Osteocyte (in vitro differentiated cells): ENCODE results near the gene RTN4R. TPM values are rescaled to one million over a fixed set of nuclear protein-coding genes. Genes with fewer than 3 reads are reported as not detected.

Experiments used
- DNase-seq: peaks from one replicate; pipeline ENCODE4 v3.0.0; 2021; ENCODE audit warnings: mixed read lengths; ENCODE audit not compliant: unreplicated experiment; ENCODE audit errors: extremely low spot score
- H3K27ac Mint-ChIP-seq: one replicate; pipeline ENCODE4 v1.8.0; 2021; ENCODE audit warnings: mild to moderate bottlenecking, mixed read lengths; ENCODE audit not compliant: unreplicated experiment
- H3K27me3 Mint-ChIP-seq: one replicate; pipeline ENCODE4 v1.8.0; 2021; ENCODE audit warnings: mixed read lengths; ENCODE audit not compliant: unreplicated experiment
- H3K36me3 Mint-ChIP-seq: one replicate; pipeline ENCODE4 v1.8.0; 2021; ENCODE audit warnings: mixed read lengths; ENCODE audit not compliant: unreplicated experiment
- H3K4me1 Mint-ChIP-seq: one replicate; pipeline ENCODE4 v1.8.0; 2021; ENCODE audit warnings: mixed read lengths; ENCODE audit not compliant: unreplicated experiment
- H3K4me3 Mint-ChIP-seq: one replicate; pipeline ENCODE4 v1.8.0; 2021; ENCODE audit warnings: mild to moderate bottlenecking, moderate library complexity, mixed read lengths; ENCODE audit not compliant: unreplicated experiment
- H3K9me3 Mint-ChIP-seq: one replicate; pipeline ENCODE4 v1.8.0; 2021; ENCODE audit warnings: mixed read lengths; ENCODE audit not compliant: unreplicated experiment
- CTCF ChIP-seq: fragments of 200-600 bp; sonication (generic); IDR thresholded peaks from 2 replicates; pipeline ENCODE4 v1.5.0; 2021; ENCODE audit warnings: antibody characterized with exemption, mild to moderate bottlenecking, moderate library complexity
- total RNA-seq: library from RNA; stranded (reverse); gene quantifications from 2 replicates; pipeline ENCODE4 v1.2.1, GENCODE V29; 2021

The RTN4R gene
- total RNA-seq, 1 donor from 2014 or later, result 1.5 TPM

- H3K27me3 Mint-ChIP-seq, result peaks cover 4% of the 10 kb centered on the region
- no peaks in the 10 kb centered on the region for H3K4me1 Mint-ChIP-seq
- H3K36me3 Mint-ChIP-seq, result no peaks in the 10 kb centered on the region
- no peak overlapping the region for H3K4me3 Mint-ChIP-seq
- no peak for DNase-seq
- H3K9me3 Mint-ChIP-seq, result no peaks in the 10 kb centered on the region
- TF ChIP-seq CTCF, result no peak
- no peak overlapping the region for H3K27ac Mint-ChIP-seq
Measured at GRCh38 chr22:20197407-20198030, 70.6 kb downstream of the RTN4R start.

GRCh38 chr22:20196094-20196842 is 71.8 kb downstream of the RTN4R start:
- no peak for DNase-seq
- Mint-ChIP-seq H3K4me1 (no peaks in the 10 kb centered on the region), H3K36me3 (no peaks in the 10 kb centered on the region), H3K27ac (no peak overlapping the region), H3K9me3 (no peaks in the 10 kb centered on the region), H3K27me3 (peaks cover 4% of the 10 kb centered on the region), H3K4me3 (no peak overlapping the region)
- TF ChIP-seq CTCF, result no peak

GRCh38 chr22:20194681-20195593 is 73.2 kb downstream of the RTN4R start:
- no peak overlapping the region for H3K27ac Mint-ChIP-seq
- no peaks in the 10 kb centered on the region for H3K4me1 Mint-ChIP-seq
- no peak for DNase-seq
- TF ChIP-seq CTCF, result no peak
- no peak overlapping the region for H3K4me3 Mint-ChIP-seq
- H3K36me3 Mint-ChIP-seq, result no peaks in the 10 kb centered on the region
- H3K9me3 Mint-ChIP-seq, result no peaks in the 10 kb centered on the region
- H3K27me3 Mint-ChIP-seq, result peaks cover 4% of the 10 kb centered on the region

- Mint-ChIP-seq H3K4me1 (no peaks in the 10 kb centered on the region), H3K9me3 (no peaks in the 10 kb centered on the region), H3K27ac (no peak overlapping the region), H3K27me3 (peaks cover 4% of the 10 kb centered on the region), H3K4me3 (no peak overlapping the region), H3K36me3 (no peaks in the 10 kb centered on the region)
- TF ChIP-seq CTCF, result no peak
- no peak for DNase-seq
Measured at GRCh38 chr22:20193761-20194494, 74.2 kb downstream of the RTN4R start.
